GM18867 (cell line): Measurements from ENCODE around the gene ATP6V1C2.

Experiments used
- ATAC-seq: cut with Tn5 transposase; IDR thresholded peaks from one replicate; pipeline ENCODE4 v1.9.1; 2021; ENCODE audit warnings: mild to moderate bottlenecking, moderate library complexity; ENCODE audit not compliant: unreplicated experiment

The ATP6V1C2 gene

GRCh38 chr2:10832203-10832936 is 110.9 kb downstream of the ATP6V1C2 start:
- ATAC-seq: peak; percentile 82

DNA sequence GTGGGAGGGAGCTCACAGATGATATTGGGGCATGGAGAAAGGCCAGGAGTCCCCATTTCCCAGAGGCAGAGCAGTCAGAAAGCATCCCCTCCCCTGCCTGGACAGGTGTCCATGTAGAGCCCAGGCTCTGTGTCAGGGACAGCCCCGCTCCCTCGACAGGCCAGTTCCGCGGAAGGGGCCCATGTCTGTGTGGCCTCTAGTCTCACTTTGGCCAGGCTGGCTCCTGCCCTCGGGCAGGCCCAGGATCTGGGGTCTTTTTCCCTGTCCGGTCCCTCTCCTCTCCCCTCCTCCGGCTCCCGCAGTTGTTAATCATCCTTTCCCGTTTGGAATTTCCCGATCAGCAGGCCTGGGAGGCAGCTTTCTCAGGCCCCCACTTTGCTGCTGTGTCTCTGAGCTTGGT is 111.6 kb downstream of the ATP6V1C2 start:
- ATAC-seq: no peak

DNA sequence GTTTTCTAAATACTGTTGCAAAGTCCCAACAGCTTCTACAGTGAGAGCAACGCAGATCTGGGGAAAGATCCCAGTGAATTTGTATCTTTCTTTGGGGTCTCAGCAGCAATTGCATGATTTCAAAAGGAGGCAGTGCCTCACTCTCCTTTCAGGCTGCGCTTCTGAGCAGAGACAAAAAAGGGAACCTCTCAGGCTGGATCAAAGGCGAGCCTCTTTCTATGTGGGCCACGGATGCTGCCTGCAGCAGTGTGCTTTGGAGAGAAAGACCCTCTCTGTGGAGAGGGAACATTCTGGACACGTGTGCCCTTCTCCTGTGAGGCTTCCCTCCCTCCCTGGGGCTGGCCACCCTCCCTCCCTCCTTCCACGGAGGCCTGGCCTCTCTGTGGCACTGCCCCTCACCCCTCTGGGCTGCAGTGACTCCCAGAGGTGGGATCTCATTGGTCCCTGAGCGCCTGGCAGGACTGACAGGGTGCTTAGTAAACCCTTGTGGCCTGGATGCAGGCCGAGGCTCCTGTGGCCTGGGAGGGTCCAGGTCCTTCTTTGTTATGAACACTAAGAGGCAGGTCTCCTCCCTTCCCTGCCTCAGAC is 112.7 kb downstream of the ATP6V1C2 start:
- no peak for ATAC-seq
